GM23338 (cell line): Measurements from ENCODE around the gene MCTP1.

ENCODE experiments used
- ZNF114 ChIP-seq: fragments of 250-450 bp; sonication (Bioruptor Pico); IDR thresholded peaks from 2 replicates; pipeline ENCODE4 v1.5.0; 2020; ENCODE audit warnings: mild to moderate bottlenecking, moderate library complexity
- TF ChIP-seq, protein P1 (sequence below), 2 experiments: fragments of 200-600 bp in 1 of 2; sonication (generic) in 1 of 2; conservative IDR thresholded peaks; 2 replicates each; pipeline versions ENCODE4 v1.5.1 to v1.6.1; 2016 to 2017; ENCODE audit warnings: antibody characterized with exemption in 2 of 2, low read depth in 2 of 2, mild to moderate bottlenecking in 2 of 2, moderate library complexity in 1 of 2
- TF ChIP-seq, protein P2 (sequence below): IDR thresholded peaks from one replicate; pipeline ENCODE4 v1.6.1; 2018; ENCODE audit warnings: antibody characterized with exemption; ENCODE audit not compliant: unreplicated experiment

DNA sequence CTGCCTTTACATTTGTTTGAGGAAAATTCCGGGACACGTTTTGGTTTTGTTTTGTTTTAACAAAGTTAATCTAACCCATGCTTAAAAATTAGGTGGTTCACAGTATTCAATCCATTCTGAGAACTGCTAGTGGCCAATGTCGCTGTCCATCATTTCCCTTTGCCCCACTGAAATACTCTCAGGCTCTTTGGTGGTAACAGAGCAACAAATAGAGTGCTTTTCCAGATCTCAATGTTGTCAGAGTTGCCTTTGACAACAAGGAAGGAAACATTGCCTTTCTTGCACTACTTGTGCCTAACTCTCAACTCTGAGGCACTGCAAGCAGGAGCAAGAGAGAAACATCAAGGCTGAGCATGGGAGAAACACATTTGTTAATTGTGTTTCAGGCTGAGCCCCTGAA, 154.0 kb downstream of the MCTP1 start:
- TF ChIP-seq, protein P1, sequence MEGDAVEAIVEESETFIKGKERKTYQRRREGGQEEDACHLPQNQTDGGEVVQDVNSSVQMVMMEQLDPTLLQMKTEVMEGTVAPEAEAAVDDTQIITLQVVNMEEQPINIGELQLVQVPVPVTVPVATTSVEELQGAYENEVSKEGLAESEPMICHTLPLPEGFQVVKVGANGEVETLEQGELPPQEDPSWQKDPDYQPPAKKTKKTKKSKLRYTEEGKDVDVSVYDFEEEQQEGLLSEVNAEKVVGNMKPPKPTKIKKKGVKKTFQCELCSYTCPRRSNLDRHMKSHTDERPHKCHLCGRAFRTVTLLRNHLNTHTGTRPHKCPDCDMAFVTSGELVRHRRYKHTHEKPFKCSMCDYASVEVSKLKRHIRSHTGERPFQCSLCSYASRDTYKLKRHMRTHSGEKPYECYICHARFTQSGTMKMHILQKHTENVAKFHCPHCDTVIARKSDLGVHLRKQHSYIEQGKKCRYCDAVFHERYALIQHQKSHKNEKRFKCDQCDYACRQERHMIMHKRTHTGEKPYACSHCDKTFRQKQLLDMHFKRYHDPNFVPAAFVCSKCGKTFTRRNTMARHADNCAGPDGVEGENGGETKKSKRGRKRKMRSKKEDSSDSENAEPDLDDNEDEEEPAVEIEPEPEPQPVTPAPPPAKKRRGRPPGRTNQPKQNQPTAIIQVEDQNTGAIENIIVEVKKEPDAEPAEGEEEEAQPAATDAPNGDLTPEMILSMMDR (conservative IDR thresholded peaks at IDR 0.05; ENCODE audit: low read depth in 2 of 2): no peak
- TF ChIP-seq ZNF114 (CRISPR knock-in tag): no peak
- TF ChIP-seq, protein P2, sequence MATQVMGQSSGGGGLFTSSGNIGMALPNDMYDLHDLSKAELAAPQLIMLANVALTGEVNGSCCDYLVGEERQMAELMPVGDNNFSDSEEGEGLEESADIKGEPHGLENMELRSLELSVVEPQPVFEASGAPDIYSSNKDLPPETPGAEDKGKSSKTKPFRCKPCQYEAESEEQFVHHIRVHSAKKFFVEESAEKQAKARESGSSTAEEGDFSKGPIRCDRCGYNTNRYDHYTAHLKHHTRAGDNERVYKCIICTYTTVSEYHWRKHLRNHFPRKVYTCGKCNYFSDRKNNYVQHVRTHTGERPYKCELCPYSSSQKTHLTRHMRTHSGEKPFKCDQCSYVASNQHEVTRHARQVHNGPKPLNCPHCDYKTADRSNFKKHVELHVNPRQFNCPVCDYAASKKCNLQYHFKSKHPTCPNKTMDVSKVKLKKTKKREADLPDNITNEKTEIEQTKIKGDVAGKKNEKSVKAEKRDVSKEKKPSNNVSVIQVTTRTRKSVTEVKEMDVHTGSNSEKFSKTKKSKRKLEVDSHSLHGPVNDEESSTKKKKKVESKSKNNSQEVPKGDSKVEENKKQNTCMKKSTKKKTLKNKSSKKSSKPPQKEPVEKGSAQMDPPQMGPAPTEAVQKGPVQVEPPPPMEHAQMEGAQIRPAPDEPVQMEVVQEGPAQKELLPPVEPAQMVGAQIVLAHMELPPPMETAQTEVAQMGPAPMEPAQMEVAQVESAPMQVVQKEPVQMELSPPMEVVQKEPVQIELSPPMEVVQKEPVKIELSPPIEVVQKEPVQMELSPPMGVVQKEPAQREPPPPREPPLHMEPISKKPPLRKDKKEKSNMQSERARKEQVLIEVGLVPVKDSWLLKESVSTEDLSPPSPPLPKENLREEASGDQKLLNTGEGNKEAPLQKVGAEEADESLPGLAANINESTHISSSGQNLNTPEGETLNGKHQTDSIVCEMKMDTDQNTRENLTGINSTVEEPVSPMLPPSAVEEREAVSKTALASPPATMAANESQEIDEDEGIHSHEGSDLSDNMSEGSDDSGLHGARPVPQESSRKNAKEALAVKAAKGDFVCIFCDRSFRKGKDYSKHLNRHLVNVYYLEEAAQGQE: no peak
